WTC11 (cell line): ENCODE results near the gene CTBP1. TPM values are rescaled to one million over a fixed set of nuclear protein-coding genes. Genes with fewer than 3 reads are reported as not detected.

Experiments used
- ATAC-seq: fragments of 200-7000 bp; cut with Tn5 transposase; 2 replicates; pipeline ENCODE4 v1.10.0; 2021; ENCODE audit warnings: mild to moderate bottlenecking, moderate library complexity
- CTCF ChIA-PET: fragments of 300-600 bp; sonication (Branson Sonifier 250); formaldehyde crosslinking; loops from one replicate; lab custom pipeline; 2021; ENCODE audit warnings: antibody characterized with exemption; lab: Charles Lee
- POLR2A ChIA-PET: fragments of 350-600 bp; sonication (Branson Sonifier 250); formaldehyde crosslinking; loops from one replicate; lab custom pipeline; 2021; ENCODE audit warnings: antibody characterized with exemption; lab: Charles Lee
- DNase-seq: peaks from one replicate; pipeline ENCODE4 v3.0.0; 2021; ENCODE audit warnings: low spot score
- H3K27ac Mint-ChIP-seq: 2 replicates; pipeline ENCODE4 v1.8.0; 2021; ENCODE audit warnings: mixed read lengths
- H3K27me3 Mint-ChIP-seq: 2 replicates; pipeline ENCODE4 v1.8.0; 2021; ENCODE audit warnings: low read depth, mild to moderate bottlenecking, moderate library complexity, mixed read lengths
- H3K36me3 Mint-ChIP-seq: 2 replicates; pipeline ENCODE4 v1.8.0; 2021; ENCODE audit warnings: mixed read lengths
- H3K4me1 Mint-ChIP-seq: 2 replicates; pipeline ENCODE4 v1.8.0; 2022; ENCODE audit warnings: mixed read lengths
- H3K4me3 Mint-ChIP-seq: 2 replicates; pipeline ENCODE4 v1.8.0; 2021; ENCODE audit warnings: mild to moderate bottlenecking, moderate library complexity, mixed read lengths
- H3K9me3 Mint-ChIP-seq: 2 replicates; pipeline ENCODE4 v1.8.0; 2021; ENCODE audit warnings: mixed read lengths
- CBFB ChIP-seq: sonication (generic); formaldehyde crosslinking; IDR thresholded peaks from 2 replicates; pipeline ENCODE4 v1.8.1; 2022; ENCODE audit warnings: mild to moderate bottlenecking, low read depth, missing genetic modification reagents
- ELF4 ChIP-seq: sonication (generic); formaldehyde crosslinking; IDR thresholded peaks from 2 replicates; pipeline ENCODE4 v1.8.1; 2022; ENCODE audit warnings: low read depth, mild to moderate bottlenecking, moderate library complexity, missing genetic modification reagents
- FOXP1 ChIP-seq: sonication (generic); formaldehyde crosslinking; IDR thresholded peaks from 2 replicates; pipeline ENCODE4 v1.8.0; 2022; ENCODE audit warnings: missing genetic modification reagents, mild to moderate bottlenecking, moderate library complexity, borderline replicate concordance
- GABPB1 ChIP-seq: sonication (generic); formaldehyde crosslinking; IDR thresholded peaks from 2 replicates; pipeline ENCODE4 v1.8.1; 2023; ENCODE audit warnings: mild to moderate bottlenecking, missing genetic modification reagents
- MYBL2 ChIP-seq: sonication (generic); formaldehyde crosslinking; IDR thresholded peaks from 2 replicates; pipeline ENCODE4 v1.8.1; 2023; ENCODE audit warnings: mild to moderate bottlenecking, moderate library complexity, missing genetic modification reagents
- NFE2L1 ChIP-seq: sonication (generic); formaldehyde crosslinking; IDR thresholded peaks from 2 replicates; pipeline ENCODE4 v1.8.1; 2023; ENCODE audit warnings: missing genetic modification reagents
- PRRX2 ChIP-seq: fragments of 250-450 bp; sonication (Bioruptor Pico); IDR thresholded peaks from 2 replicates; pipeline ENCODE4 v1.8.0; 2021; ENCODE audit warnings: mild to moderate bottlenecking
- SP1 ChIP-seq: sonication (generic); formaldehyde crosslinking; conservative IDR thresholded peaks from 2 replicates; pipeline ENCODE4 v1.8.1; 2022; ENCODE audit warnings: missing genetic modification reagents
- ZNF317 ChIP-seq: sonication (generic); formaldehyde crosslinking; IDR thresholded peaks from 2 replicates; pipeline ENCODE4 v1.8.1; 2023; ENCODE audit warnings: low read depth, mild to moderate bottlenecking, moderate library complexity, missing genetic modification reagents, borderline replicate concordance
- ZNF396 ChIP-seq: fragments of 250-450 bp; sonication (Bioruptor Pico); IDR thresholded peaks from 2 replicates; pipeline ENCODE4 v1.8.0; 2021; ENCODE audit warnings: mild to moderate bottlenecking, moderate library complexity, borderline replicate concordance
- total RNA-seq: library from RNA; stranded (reverse); gene quantifications from 3 replicates; pipeline ENCODE4 v1.2.3, GENCODE V29; 2021
- TF ChIP-seq, protein P1 (sequence below): sonication (generic); formaldehyde crosslinking; conservative IDR thresholded peaks from 2 replicates; pipeline ENCODE4 v1.8.1; 2022; ENCODE audit warnings: mild to moderate bottlenecking, missing genetic modification reagents
- TF ChIP-seq, protein P2 (sequence below): sonication (generic); formaldehyde crosslinking; IDR thresholded peaks from 2 replicates; pipeline ENCODE4 v1.8.0; 2023; ENCODE audit warnings: mild to moderate bottlenecking, missing genetic modification reagents
- TF ChIP-seq, protein P3 (sequence below): sonication (generic); formaldehyde crosslinking; IDR thresholded peaks from 2 replicates; pipeline ENCODE4 v1.8.1; 2023; ENCODE audit warnings: mild to moderate bottlenecking, missing genetic modification reagents, moderate library complexity
- TF ChIP-seq, protein P4 (sequence below): sonication (generic); formaldehyde crosslinking; IDR thresholded peaks from 2 replicates; pipeline ENCODE4 v1.8.0; 2022; ENCODE audit warnings: missing genetic modification reagents
- TF ChIP-seq, protein P5 (sequence below): sonication (generic); formaldehyde crosslinking; IDR thresholded peaks from 2 replicates; pipeline ENCODE4 v1.8.0; 2022; ENCODE audit warnings: mild to moderate bottlenecking, missing genetic modification reagents

The CTBP1 gene
- total RNA-seq, 1 experiment from 2014 or later: 143 TPM

DNA sequence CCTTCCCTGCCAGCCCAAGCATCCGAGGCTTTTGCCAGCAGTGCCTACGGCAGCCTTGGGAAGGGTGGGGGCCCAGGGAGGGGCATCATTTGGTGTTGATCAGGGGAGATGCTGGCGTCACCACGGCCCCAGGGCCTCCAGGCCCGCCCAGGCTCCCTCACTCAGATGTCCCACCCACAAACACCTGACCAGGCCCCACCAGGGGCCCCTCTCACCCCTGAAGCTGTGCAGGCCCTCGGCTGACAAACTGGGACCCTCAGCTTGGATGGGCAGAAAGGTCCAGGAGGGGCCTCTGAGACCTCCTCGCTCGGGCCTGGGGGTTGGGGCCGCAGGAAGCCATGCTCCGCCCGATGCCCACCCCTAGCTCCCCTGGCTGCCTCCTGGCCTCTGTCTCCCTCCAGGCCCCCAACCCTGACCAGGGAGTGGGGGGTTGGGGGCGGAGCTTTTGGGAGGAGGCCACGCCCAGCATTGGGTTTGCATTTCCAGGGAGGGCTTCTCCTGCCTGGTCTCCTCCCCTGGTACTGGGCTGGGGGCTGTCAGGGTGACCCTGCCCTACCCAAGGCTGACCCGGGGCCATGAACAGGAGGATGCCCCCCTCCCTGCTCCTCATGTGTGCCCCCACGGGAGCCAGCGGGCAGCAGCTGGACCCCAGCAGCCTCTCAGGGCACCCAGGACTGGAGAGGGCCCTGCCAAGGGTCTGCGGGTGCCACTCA is 43.2 kb downstream of the CTBP1 start:
- TF ChIP-seq MYBL2 (no peak), PRRX2 (CRISPR knock-in tag) (no peak), SP1 (CRISPR knock-in tag) (no peak), NFE2L1 (CRISPR knock-in tag) (no peak), ZNF396 (CRISPR knock-in tag) (no peak), FOXP1 (CRISPR knock-in tag) (no peak)
- TF ChIP-seq, protein P1, sequence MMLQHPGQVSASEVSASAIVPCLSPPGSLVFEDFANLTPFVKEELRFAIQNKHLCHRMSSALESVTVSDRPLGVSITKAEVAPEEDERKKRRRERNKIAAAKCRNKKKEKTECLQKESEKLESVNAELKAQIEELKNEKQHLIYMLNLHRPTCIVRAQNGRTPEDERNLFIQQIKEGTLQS: no peak
- TF ChIP-seq, protein P2, sequence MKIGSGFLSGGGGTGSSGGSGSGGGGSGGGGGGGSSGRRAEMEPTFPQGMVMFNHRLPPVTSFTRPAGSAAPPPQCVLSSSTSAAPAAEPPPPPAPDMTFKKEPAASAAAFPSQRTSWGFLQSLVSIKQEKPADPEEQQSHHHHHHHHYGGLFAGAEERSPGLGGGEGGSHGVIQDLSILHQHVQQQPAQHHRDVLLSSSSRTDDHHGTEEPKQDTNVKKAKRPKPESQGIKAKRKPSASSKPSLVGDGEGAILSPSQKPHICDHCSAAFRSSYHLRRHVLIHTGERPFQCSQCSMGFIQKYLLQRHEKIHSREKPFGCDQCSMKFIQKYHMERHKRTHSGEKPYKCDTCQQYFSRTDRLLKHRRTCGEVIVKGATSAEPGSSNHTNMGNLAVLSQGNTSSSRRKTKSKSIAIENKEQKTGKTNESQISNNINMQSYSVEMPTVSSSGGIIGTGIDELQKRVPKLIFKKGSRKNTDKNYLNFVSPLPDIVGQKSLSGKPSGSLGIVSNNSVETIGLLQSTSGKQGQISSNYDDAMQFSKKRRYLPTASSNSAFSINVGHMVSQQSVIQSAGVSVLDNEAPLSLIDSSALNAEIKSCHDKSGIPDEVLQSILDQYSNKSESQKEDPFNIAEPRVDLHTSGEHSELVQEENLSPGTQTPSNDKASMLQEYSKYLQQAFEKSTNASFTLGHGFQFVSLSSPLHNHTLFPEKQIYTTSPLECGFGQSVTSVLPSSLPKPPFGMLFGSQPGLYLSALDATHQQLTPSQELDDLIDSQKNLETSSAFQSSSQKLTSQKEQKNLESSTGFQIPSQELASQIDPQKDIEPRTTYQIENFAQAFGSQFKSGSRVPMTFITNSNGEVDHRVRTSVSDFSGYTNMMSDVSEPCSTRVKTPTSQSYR (CRISPR knock-in tag): no peak
- TF ChIP-seq, protein P3, sequence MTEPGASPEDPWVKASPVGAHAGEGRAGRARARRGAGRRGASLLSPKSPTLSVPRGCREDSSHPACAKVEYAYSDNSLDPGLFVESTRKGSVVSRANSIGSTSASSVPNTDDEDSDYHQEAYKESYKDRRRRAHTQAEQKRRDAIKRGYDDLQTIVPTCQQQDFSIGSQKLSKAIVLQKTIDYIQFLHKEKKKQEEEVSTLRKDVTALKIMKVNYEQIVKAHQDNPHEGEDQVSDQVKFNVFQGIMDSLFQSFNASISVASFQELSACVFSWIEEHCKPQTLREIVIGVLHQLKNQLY: no peak
- TF ChIP-seq, protein P4, sequence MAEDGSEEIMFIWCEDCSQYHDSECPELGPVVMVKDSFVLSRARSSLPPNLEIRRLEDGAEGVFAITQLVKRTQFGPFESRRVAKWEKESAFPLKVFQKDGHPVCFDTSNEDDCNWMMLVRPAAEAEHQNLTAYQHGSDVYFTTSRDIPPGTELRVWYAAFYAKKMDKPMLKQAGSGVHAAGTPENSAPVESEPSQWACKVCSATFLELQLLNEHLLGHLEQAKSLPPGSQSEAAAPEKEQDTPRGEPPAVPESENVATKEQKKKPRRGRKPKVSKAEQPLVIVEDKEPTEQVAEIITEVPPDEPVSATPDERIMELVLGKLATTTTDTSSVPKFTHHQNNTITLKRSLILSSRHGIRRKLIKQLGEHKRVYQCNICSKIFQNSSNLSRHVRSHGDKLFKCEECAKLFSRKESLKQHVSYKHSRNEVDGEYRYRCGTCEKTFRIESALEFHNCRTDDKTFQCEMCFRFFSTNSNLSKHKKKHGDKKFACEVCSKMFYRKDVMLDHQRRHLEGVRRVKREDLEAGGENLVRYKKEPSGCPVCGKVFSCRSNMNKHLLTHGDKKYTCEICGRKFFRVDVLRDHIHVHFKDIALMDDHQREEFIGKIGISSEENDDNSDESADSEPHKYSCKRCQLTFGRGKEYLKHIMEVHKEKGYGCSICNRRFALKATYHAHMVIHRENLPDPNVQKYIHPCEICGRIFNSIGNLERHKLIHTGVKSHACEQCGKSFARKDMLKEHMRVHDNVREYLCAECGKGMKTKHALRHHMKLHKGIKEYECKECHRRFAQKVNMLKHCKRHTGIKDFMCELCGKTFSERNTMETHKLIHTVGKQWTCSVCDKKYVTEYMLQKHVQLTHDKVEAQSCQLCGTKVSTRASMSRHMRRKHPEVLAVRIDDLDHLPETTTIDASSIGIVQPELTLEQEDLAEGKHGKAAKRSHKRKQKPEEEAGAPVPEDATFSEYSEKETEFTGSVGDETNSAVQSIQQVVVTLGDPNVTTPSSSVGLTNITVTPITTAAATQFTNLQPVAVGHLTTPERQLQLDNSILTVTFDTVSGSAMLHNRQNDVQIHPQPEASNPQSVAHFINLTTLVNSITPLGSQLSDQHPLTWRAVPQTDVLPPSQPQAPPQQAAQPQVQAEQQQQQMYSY (CRISPR knock-in tag): no peak
- H3K4me3 Mint-ChIP-seq: no peak overlapping the region
- no peaks in the 10 kb centered on the region for H3K9me3 Mint-ChIP-seq
- ATAC-seq: no peak
- H3K27me3 Mint-ChIP-seq: no peaks in the 10 kb centered on the region
- H3K27ac Mint-ChIP-seq: no peak overlapping the region
- peak; percentile 8 for DNase-seq
- ChIA-PET POLR2A (no interaction called here), CTCF (no interaction called here)
- no peaks in the 10 kb centered on the region for H3K36me3 Mint-ChIP-seq
- no peaks in the 10 kb centered on the region for H3K4me1 Mint-ChIP-seq

DNA sequence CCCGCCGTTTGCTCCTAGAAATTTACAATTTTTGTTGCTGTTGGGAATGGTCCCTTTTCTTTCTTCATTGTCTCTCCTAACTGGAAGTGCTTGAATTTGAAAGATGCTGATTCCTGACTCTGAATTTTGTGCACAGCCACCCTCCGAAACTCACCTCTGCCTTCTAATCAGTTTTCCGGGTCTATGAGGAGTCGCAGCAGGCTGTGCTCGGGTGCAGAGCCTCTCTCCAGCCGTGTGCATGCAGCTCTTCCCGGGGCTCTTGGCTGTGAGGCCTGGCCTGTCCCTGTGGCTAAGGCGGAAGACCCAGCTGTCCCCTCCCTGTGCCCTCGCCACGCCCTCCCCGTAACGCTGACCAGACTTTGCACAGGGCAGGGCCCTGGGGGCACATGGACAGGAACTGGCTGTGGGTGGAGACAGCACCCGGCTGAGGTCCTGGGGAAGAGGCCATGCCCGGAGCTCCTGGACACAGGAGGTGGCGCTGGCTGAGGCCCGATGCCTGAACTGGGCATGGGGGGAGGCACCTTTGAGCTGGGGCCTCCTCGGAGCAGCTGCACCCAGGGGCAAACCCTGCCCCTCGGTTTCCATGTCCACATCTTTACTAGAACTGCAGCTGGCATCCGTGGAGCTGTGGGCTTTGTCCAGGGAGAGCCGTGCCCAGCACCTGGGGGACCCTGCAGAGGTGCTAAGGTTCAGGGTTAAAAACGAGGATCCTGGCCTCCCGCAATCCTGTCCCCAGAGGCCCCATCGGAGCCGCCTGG is 43.9 kb downstream of the CTBP1 start:
- ChIA-PET POLR2A (no interaction called here), CTCF (interaction anchor here (1.0 kb wide), 1 partner anchor 160 kb away, joined by 3 read pairs; no protein-coding TSS in a partner anchor)
- H3K4me1 Mint-ChIP-seq: no peaks in the 10 kb centered on the region
- H3K27ac Mint-ChIP-seq: no peak overlapping the region
- H3K4me3 Mint-ChIP-seq: no peak overlapping the region
- DNase-seq: peak; percentile 3
- ATAC-seq: no peak
- no peak for TF ChIP-seq ELF4
- TF ChIP-seq ZNF317 (CRISPR knock-in tag): no peak
- no peak for TF ChIP-seq CBFB (CRISPR knock-in tag)
- TF ChIP-seq, protein P5, sequence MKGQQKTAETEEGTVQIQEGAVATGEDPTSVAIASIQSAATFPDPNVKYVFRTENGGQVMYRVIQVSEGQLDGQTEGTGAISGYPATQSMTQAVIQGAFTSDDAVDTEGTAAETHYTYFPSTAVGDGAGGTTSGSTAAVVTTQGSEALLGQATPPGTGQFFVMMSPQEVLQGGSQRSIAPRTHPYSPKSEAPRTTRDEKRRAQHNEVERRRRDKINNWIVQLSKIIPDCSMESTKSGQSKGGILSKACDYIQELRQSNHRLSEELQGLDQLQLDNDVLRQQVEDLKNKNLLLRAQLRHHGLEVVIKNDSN (CRISPR knock-in tag): no peak
- peak; percentile 74 for TF ChIP-seq GABPB1 (CRISPR knock-in tag)
- no peaks in the 10 kb centered on the region for H3K36me3 Mint-ChIP-seq
- no peaks in the 10 kb centered on the region for H3K9me3 Mint-ChIP-seq
- no peaks in the 10 kb centered on the region for H3K27me3 Mint-ChIP-seq
